Dendritic cell treated with granulocyte-macrophage colony-stimulating factor and Interleukin-4, amounts not matched to agents 40 ng/mL and 50 ng/mL, for 4 days (primary cell): ENCODE results near the gene MAN1C1.

Experiments used
- H3K27ac Mint-ChIP-seq: one replicate; pipeline ENCODE4 v1.8.0; 2022; ENCODE audit warnings: mild to moderate bottlenecking, mixed read lengths
- H3K27me3 Mint-ChIP-seq: one replicate; pipeline ENCODE4 v1.8.0; 2022; ENCODE audit warnings: mild to moderate bottlenecking, mixed read lengths
- H3K36me3 Mint-ChIP-seq: one replicate; pipeline ENCODE4 v1.8.0; 2022; ENCODE audit warnings: low read depth, mixed read lengths
- H3K4me1 Mint-ChIP-seq: one replicate; pipeline ENCODE4 v1.8.0; 2022; ENCODE audit warnings: low read depth, mixed read lengths
- H3K4me3 Mint-ChIP-seq: one replicate; pipeline ENCODE4 v1.8.0; 2022; ENCODE audit warnings: mild to moderate bottlenecking, moderate library complexity, mixed read lengths
- H3K9me3 Mint-ChIP-seq: one replicate; pipeline ENCODE4 v1.8.0; 2022; ENCODE audit warnings: mixed read lengths
- intact Hi-C: fragments of 100-400 bp; cut with micrococcal nuclease; formaldehyde crosslinking; loops from one replicate; pipeline ENCODE4 v1.15.0; 2022

MAN1C1 gene

DNA sequence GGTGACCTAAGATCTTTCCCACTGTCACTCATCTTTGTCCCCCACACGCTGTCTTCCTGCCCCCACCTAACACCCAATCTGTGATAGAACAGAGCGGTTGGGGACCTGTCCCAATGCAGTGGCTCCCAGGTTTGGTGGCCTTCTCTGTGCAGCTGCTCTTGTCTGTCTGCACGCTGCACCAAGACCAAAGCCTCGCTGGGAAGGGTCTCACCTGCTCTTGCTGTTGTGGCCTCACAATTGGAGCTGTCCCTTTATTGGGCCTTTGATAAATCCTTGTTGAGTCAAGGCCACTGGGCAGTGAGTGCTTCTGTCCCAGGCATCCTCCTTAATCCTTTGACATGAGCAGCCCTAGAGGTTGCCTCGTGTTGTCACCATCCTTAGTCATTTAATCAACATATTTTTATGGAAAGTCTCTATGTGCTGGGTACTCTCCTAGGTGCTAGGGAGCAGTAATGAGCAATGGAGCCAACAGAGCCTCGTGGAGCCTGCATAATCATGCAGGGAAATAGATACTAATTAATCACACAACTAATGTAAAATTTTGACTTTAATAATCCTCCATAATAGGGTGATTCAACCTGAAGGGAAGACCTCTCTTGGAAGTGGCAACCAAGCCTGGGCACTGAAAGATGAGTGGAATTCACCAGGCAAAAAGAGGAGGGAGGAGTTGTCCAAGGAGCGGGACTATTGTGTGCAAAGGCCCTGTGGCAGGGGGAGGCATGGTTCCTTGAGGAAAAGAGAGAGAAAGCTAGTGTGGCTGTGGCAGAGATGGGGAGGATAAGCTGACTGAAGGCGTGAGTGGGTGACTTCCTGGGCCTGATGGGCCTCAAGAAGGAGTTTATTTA is 57.6 kb downstream of the MAN1C1 start:
- no peaks in the 10 kb centered on the region for H3K9me3 Mint-ChIP-seq
- peaks cover 5% of the 10 kb centered on the region for H3K36me3 Mint-ChIP-seq
- peaks cover 48% of the 10 kb centered on the region for H3K4me1 Mint-ChIP-seq
- peak overlapping the region; percentile 1 for H3K27ac Mint-ChIP-seq
- intact Hi-C loops: no loop called here
- H3K27me3 Mint-ChIP-seq: no peaks in the 10 kb centered on the region
- H3K4me3 Mint-ChIP-seq: no peak overlapping the region

DNA sequence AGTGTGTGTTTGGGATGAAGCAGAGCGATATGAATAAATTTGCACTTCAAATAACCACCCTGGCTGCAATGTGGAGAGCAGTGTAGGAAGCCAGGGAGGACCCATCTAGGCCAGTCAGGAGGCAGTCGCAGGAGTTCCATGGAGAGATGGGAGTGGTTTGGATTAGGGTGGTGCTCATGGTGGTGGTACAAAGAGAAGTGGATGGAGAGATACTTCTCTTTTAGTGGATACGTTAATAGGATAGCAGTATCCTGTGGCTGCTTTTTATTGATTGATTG is 58.2 kb downstream of the MAN1C1 start:
- intact Hi-C loops: no loop called here
- Mint-ChIP-seq H3K9me3 (no peaks in the 10 kb centered on the region), H3K4me3 (no peak overlapping the region), H3K36me3 (peaks cover 5% of the 10 kb centered on the region), H3K27ac (peak overlapping the region; percentile 1), H3K4me1 (peaks cover 47% of the 10 kb centered on the region), H3K27me3 (no peaks in the 10 kb centered on the region)

DNA sequence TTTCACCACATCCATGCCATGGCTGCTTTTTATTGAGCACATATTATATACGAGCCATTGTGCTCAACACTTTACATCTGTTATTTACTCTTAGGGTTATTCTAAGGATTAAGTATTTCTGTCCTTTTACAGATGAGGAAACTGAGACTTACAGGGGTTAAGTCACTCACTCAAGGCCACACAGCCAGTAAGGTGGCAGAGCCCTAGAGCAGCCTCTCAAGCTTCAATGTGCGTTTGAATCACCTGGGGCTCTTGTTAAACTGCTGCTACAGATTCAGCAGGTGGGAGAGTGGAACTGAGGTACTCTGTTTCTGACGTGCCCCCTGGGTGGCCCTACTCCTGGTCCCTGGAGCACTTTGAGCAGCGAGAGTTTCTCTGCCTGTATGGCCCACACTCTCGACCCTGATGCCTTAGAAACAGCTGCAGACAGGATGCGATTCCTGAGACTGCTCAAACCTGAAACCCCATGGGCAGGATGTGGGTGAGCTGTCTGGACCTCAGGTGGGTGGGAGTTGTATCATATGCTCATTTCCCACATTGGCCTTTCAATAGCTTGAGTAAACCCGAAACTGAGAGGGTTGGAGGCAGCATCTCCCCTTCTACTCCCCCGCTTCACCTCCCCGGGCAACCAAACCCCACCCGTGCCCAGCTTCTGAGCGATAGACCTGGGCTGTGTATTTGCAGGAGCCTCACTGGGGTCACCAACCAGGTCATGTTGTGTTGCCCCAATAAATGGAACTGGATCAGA is 59.3 kb downstream of the MAN1C1 start:
- peaks cover 5% of the 10 kb centered on the region for H3K36me3 Mint-ChIP-seq
- peak overlapping the region; percentile 26 for H3K27ac Mint-ChIP-seq
- peaks cover 40% of the 10 kb centered on the region for H3K4me1 Mint-ChIP-seq
- H3K27me3 Mint-ChIP-seq: no peaks in the 10 kb centered on the region
- intact Hi-C loops: no loop called here
- no peak overlapping the region for H3K4me3 Mint-ChIP-seq
- no peaks in the 10 kb centered on the region for H3K9me3 Mint-ChIP-seq

DNA sequence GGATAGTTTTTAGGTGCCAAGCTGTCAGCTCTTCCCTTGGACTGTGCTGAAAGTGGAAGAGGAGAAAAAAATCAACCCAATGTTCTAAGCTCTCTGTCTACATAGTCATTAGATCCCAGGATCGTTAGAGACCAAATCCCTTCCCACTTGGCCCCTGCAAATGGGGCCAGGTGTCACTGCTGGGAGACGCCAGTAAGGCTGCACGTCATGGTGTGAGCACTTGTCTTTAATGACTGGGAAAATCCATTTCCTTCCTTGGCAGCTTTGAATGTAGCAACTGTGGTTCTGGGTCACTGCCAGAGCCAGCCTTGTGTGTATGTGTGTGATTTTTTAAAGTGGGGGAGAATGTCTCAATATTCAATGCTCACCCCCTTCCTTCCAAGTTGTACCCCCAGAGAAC is 59.9 kb downstream of the MAN1C1 start:
- peaks cover 40% of the 10 kb centered on the region for H3K4me1 Mint-ChIP-seq
- no peak overlapping the region for H3K4me3 Mint-ChIP-seq
- no peaks in the 10 kb centered on the region for H3K27me3 Mint-ChIP-seq
- intact Hi-C loops: no loop called here
- H3K27ac Mint-ChIP-seq: peak overlapping the region; percentile 26
- peaks cover 5% of the 10 kb centered on the region for H3K36me3 Mint-ChIP-seq
- H3K9me3 Mint-ChIP-seq: no peaks in the 10 kb centered on the region

DNA sequence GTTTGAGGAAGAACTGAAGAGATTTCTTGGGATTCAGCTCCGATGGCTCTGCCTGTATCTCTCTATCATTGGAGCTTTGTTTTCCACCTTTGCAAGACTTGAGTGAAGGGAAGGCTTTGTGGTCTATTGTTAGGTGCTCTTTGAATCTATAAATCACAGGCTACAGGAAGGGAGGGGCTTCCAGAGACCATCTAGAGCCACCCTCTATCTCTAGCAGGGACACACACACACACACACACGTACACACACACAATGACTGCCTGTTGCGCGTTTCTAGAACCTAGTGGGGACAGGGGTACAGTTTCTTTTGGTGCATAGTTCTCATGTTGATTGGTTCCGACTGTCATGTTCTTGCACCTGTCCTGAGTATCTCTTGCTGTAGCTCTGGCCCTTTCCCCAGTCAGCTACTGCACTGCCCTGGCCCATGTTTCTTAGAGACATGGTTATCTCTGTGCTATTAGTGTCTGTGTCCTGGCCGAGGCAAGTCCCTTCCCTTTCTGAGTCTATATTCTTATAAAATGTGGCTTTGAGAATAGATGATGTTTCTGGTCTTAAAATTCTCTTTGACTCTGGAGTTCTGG is 60.7 kb downstream of the MAN1C1 start:
- H3K27ac Mint-ChIP-seq: no peak overlapping the region
- no peaks in the 10 kb centered on the region for H3K27me3 Mint-ChIP-seq
- peaks cover 35% of the 10 kb centered on the region for H3K4me1 Mint-ChIP-seq
- no peaks in the 10 kb centered on the region for H3K9me3 Mint-ChIP-seq
- H3K36me3 Mint-ChIP-seq: peaks cover 3% of the 10 kb centered on the region
- intact Hi-C loops: no loop called here
- H3K4me3 Mint-ChIP-seq: no peak overlapping the region

DNA sequence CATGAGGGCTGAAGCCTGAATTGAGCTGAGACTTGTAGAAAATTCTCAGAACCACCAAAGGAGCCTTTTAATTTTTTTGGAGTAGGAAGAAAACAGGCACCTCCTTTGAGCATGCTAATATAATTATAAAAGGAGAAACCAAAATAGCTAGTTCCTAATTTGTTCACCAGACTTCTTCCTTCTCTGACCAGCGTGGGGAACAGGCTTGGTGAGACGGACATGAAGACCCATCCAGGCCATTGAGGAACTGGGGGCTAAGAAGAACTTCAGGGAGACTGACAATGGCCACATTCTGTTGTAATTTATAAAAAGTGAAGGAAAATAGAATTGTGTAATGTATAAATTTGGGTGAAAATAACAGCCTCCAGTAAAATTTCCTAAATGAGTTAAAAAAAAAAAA is 62.6 kb downstream of the MAN1C1 start:
- Mint-ChIP-seq H3K27ac (peak overlapping the region; percentile 71), H3K27me3 (no peaks in the 10 kb centered on the region), H3K4me3 (peak overlapping the region; percentile 51), H3K36me3 (no peaks in the 10 kb centered on the region), H3K4me1 (peaks cover 35% of the 10 kb centered on the region), H3K9me3 (no peaks in the 10 kb centered on the region)
- intact Hi-C loops: no loop called here

DNA sequence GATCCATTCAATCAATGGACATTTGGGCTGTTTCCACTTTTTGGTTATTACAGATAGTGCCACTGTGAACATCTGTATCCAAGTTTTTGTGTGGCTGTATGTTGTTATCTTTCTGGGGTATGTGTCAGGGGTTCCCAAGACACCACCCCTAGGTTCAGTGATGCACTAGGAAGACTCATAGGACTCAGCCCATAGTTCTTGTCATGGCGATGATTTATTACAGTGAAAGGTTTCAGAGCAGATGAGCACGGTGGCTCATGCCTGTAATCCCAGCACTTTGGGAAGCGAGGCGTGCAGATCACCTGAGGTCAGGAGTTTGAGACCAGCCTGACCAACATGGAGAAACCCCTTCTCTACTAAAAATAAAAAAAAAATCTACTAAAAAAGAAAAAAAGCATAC is 64.1 kb downstream of the MAN1C1 start:
- no peaks in the 10 kb centered on the region for H3K27me3 Mint-ChIP-seq
- no peak overlapping the region for H3K4me3 Mint-ChIP-seq
- H3K27ac Mint-ChIP-seq: no peak overlapping the region
- peaks cover 12% of the 10 kb centered on the region for H3K36me3 Mint-ChIP-seq
- no peaks in the 10 kb centered on the region for H3K9me3 Mint-ChIP-seq
- intact Hi-C loops: no loop called here
- H3K4me1 Mint-ChIP-seq: peaks cover 28% of the 10 kb centered on the region

DNA sequence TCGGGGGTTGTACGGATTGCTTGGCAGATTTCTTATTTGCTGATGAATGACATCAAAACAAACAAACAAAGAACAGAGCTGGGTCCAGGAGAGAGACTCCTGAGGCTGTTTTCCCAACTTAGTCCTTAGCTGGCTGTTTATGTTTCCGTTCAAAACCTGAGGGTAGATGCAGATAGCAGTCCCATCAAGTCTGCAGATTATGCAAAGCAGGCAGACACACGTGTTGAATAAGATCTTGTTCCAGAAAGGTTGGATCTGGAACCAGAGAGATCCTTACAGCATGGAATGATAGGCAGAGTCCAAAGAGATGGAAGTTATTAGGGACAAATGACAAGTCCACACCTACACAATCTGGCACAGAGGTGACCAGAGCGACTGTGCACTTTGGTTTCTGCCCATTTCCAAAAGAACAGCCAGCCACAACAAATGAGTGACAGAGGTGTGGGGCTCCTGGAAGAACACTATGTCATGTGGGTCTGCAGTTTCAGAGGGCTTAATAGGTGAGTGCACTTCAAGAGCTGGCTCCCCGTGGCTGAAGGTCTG is 65.5 kb downstream of the MAN1C1 start:
- Mint-ChIP-seq H3K4me1 (peaks cover 16% of the 10 kb centered on the region), H3K4me3 (no peak overlapping the region), H3K27me3 (no peaks in the 10 kb centered on the region), H3K36me3 (peaks cover 19% of the 10 kb centered on the region), H3K9me3 (no peaks in the 10 kb centered on the region), H3K27ac (no peak overlapping the region)
- intact Hi-C loops: no loop called here

DNA sequence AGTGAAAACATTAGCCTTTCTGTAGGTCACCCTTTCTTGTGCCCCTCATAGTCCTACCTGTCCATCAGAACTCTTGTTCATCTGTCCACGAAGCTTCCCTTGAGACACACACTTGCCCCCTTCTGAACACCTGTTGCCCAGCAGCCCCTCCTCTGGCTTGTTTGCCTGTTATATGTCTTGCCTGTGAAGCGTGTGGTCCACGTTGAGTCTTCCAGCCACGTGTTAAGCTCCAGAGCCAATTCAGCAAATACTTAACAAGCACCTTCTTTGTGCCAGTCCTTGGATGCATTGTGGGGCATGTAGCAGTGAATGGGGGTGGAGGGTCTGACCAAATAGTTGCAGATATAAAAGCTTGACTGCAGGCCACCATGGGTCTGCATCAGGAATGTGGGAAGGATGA is 66.6 kb downstream of the MAN1C1 start:
- peak overlapping the region; percentile 30 for H3K27ac Mint-ChIP-seq
- peaks cover 14% of the 10 kb centered on the region for H3K4me1 Mint-ChIP-seq
- peaks cover 28% of the 10 kb centered on the region for H3K36me3 Mint-ChIP-seq
- H3K27me3 Mint-ChIP-seq: no peaks in the 10 kb centered on the region
- intact Hi-C loops: no loop called here
- no peak overlapping the region for H3K4me3 Mint-ChIP-seq
- no peaks in the 10 kb centered on the region for H3K9me3 Mint-ChIP-seq

DNA sequence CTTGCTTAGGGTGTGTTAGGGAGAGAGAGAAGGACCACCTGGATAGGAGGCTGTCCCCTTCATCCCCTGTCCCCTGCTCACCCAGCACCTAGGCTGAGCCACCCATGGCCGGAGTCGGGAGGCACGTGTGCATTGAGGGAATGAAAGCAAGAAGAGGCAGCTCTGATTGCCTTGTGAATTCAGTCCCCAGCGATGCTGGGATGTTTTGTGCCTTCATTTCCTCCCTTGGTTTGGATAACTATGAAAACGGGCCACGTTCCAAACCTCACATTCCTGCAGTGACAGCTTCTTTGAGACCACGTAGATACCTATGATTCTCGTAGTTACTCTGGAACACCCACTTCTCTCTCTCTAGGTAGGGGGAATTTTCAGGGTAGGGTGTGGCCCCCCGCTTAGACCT is 67.1 kb downstream of the MAN1C1 start:
- Mint-ChIP-seq H3K27me3 (no peaks in the 10 kb centered on the region), H3K36me3 (peaks cover 28% of the 10 kb centered on the region), H3K4me3 (no peak overlapping the region), H3K9me3 (no peaks in the 10 kb centered on the region), H3K4me1 (peaks cover 11% of the 10 kb centered on the region), H3K27ac (peak overlapping the region; percentile 30)
- intact Hi-C loops: no loop called here

DNA sequence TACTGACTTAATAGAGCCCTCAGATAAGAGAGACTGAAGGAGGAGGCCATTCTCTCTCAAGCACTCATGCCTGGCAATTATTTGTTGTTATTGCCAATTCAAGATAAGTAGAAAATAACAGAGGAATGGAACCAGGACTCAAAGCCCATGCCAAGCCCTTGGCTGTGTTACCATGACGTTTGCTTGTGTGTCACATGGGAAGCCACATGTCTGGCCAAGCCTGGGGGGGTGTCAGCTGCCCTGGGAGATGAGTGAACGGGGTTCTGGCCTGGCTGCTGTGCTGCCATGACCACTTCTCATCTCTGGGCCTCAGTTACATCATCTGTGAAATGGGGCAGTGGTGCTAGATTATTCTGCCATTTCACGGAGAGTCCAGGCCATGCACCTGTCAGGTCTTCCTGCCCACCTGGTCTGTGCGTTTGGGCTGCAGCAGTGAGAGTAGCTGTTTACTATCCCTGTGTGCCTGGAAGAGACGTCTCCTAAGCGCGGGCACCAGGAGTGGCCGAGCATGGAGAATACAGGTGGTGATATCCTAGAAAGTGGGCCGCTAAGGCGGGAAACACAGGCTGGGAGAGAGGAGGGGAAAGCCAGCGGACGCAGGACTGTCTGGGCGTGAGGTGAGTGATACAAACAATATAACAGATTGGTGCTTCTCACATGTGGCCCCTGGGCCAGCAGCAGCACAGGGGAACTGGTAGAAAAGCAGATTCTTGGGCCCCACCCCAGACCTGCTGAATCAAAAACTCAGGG is 67.8 kb downstream of the MAN1C1 start:
- H3K4me1 Mint-ChIP-seq: peaks cover 9% of the 10 kb centered on the region
- intact Hi-C loops: no loop called here
- H3K27ac Mint-ChIP-seq: peak overlapping the region; percentile 30
- H3K4me3 Mint-ChIP-seq: no peak overlapping the region
- no peaks in the 10 kb centered on the region for H3K9me3 Mint-ChIP-seq
- peaks cover 28% of the 10 kb centered on the region for H3K36me3 Mint-ChIP-seq
- H3K27me3 Mint-ChIP-seq: no peaks in the 10 kb centered on the region

DNA sequence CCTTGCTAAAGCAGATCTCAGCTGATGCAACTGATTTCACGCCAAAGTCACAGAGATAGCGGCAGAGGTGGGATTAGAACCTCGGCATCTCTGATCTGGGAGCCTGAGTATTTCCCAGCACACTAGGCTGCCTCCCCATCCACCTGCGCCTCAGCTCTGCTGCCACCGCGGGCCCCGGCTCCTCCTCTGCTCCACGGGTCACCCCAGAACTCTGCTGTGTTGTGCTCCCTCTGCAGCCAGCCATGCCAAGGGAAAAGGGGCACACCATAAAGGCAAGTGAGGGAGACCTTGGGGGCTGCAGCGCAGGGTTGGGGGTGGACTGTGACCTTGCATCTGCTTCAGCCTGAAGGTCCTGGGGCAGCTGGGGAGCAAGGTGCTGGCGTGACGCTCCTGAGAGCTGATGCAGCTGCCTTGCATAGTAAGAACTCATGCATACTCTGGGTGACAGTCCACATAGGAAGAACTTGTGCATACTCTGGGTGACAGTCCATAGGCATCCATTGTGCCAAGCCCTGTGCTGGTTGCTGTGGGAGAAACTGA is 68.7 kb downstream of the MAN1C1 start:
- H3K4me1 Mint-ChIP-seq: peaks cover 9% of the 10 kb centered on the region
- H3K27me3 Mint-ChIP-seq: no peaks in the 10 kb centered on the region
- H3K36me3 Mint-ChIP-seq: peaks cover 28% of the 10 kb centered on the region
- no peak overlapping the region for H3K27ac Mint-ChIP-seq
- intact Hi-C loops: no loop called here
- no peaks in the 10 kb centered on the region for H3K9me3 Mint-ChIP-seq
- no peak overlapping the region for H3K4me3 Mint-ChIP-seq

DNA sequence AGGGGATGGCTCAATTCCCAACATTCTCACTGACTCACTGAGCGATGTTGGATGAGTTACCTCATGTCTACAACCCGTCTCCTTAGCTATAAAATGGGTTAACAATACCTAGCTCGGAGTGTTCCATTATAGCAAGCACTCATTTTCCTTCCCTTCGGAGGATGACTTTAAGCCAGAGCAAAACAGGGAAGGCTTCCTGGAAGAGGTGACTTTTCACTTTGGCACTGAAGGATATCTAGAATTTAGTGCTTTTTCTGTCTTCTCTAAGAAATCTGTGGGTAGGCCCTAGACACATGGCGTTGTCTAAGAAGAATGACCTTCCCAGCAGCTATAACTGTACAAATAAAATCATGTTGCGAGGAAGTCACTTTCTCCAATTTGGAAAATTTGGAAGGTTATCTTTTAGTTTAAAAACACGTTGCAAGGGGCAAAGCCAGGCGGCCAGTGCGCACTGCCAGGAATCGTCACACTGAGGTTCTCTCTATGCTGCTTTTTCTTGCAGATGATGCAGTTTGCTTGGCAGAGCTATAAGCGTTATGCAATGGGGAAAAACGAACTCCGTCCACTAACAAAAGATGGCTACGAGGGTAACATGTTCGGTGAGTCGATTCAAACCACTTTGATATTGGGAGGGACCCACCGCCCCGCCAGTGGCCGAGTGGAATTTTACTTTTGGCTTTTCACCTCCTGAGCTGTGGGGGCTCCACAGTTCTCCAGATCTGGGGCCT is 69.5 kb downstream of the MAN1C1 start:
- H3K4me3 Mint-ChIP-seq: no peak overlapping the region
- H3K4me1 Mint-ChIP-seq: peaks cover 9% of the 10 kb centered on the region
- no peak overlapping the region for H3K27ac Mint-ChIP-seq
- no peaks in the 10 kb centered on the region for H3K27me3 Mint-ChIP-seq
- H3K36me3 Mint-ChIP-seq: peaks cover 28% of the 10 kb centered on the region
- intact Hi-C loops: no loop called here
- H3K9me3 Mint-ChIP-seq: no peaks in the 10 kb centered on the region
